ENCODE data around the gene SNRPB. TPM values are rescaled to one million over a fixed set of nuclear protein-coding genes. Genes with fewer than 3 reads are reported as not detected.

Gene SNRPB
- total RNA-seq, 1 donor from 2014 or later: 193 TPM

DNA sequence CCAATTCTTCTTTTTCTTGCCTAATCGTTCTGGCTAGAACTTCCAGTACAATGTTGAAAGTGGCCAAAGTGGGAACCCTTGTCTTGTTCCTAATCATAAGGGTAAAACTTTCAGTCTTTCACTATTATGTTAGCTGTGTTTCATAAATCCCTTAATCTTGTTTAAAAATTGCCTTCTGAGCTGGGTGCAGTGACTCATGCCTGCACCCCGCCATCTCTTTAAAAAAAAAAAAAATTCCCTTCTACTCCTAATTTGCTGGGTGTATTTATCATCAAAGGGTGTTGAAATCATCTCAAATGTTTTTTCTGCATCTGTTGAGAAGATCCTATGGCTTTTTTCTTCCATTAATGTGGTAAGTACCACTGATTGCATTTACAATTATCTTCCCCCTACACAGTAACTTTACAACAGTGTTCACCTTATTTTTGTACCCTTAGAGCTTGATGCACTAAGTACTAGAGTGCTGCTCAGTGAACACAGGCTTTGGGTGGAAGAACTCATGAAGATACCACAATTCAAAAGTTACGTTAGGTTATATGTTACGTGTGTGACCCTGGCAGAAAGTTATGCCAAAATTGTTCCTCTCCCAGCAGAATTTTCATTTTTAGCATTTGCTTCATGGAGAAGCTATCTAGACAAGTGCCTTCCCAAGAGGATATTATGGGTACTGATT, 9.7 kb downstream of the SNRPB start:
- TF ChIP-seq, protein P1, sequence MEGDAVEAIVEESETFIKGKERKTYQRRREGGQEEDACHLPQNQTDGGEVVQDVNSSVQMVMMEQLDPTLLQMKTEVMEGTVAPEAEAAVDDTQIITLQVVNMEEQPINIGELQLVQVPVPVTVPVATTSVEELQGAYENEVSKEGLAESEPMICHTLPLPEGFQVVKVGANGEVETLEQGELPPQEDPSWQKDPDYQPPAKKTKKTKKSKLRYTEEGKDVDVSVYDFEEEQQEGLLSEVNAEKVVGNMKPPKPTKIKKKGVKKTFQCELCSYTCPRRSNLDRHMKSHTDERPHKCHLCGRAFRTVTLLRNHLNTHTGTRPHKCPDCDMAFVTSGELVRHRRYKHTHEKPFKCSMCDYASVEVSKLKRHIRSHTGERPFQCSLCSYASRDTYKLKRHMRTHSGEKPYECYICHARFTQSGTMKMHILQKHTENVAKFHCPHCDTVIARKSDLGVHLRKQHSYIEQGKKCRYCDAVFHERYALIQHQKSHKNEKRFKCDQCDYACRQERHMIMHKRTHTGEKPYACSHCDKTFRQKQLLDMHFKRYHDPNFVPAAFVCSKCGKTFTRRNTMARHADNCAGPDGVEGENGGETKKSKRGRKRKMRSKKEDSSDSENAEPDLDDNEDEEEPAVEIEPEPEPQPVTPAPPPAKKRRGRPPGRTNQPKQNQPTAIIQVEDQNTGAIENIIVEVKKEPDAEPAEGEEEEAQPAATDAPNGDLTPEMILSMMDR (conservative IDR thresholded peaks at IDR 0.05): no peak
- Mint-ChIP-seq H3K27ac (no peak overlapping the region), H3K9me3 (no peaks in the 10 kb centered on the region)

DNA sequence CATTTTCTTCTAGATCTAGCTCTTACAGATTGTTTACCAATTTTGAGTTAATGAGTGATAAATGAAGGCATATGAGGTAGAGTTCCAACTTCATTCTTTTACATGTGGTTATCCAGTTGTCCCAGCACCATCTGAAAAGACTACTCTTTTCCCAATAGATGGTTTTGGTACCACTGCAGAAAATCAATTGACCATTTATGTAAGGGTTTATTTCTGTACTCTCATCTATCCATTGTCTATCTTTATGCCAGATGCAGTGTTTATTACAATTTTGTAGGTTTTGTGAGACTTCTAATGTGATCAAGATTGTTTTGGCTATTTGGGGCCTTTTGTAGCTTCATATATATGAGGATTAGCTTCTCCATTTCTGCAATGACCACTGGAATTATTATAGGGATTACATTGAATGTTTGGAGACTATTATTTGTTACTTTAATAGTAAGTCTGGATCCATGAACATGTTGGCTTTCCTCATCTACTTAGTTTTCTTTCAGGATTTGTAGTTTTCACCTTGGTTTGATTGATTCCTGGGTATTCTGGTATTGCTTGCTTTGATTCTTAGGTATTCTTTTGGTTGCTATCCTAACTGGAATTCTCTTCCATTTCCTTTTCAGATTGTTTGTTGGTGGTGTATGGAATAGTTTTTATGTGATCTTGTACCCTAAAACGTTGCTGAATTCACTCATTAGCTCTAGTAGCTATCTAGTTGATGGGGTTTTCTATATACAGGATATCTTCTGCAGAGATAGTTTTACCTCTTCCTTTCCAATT, 10.4 kb downstream of the SNRPB start:
- Mint-ChIP-seq H3K4me1 (ENCODE audit: unreplicated experiment) (no peaks in the 10 kb centered on the region), H3K36me3 (peaks cover 49% of the 10 kb centered on the region), H3K27ac (no peak overlapping the region), H3K4me3 (no peak overlapping the region), H3K9me3 (no peaks in the 10 kb centered on the region), H3K27me3 (no peaks in the 10 kb centered on the region)
- TF ChIP-seq, protein P1 (conservative IDR thresholded peaks at IDR 0.05): no peak
- DNase-seq (ENCODE audit: extremely low spot score, unreplicated experiment): no peak

More for the DNA sequence above, 9.7 kb downstream of the SNRPB start:
- H3K27me3 Mint-ChIP-seq: no peaks in the 10 kb centered on the region
- H3K4me3 Mint-ChIP-seq: no peak overlapping the region
- H3K36me3 Mint-ChIP-seq: peaks cover 56% of the 10 kb centered on the region
- no peaks in the 10 kb centered on the region for H3K4me1 Mint-ChIP-seq (ENCODE audit: unreplicated experiment)
- DNase-seq (ENCODE audit: extremely low spot score, unreplicated experiment): no peak

DNA sequence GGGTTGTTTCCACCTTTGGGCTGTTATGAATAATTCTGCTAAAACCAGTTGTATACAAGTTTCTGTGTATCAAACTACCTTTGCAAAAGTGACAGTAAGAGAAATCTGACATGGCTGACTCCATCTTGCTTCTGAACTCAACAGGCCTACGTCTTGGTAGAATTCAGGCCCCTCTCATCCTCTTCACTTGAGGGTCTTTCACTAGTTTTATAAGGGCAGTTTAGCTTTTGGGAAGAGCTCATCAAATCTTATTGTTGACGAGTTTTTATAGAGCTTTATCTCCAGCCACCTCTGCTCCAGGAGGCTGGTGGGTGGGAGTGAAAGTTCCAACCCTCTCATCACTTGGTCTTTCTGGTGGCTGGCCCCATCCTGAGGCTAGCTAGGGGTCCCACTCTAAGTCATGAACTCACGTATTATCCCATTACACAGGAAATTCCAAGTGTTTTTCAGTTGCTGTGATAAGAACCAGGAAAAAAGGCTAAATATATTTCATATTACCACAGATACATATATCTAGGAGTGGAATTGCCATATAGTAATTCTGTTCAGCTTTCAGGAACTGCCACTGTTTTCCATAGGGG, 11.6 kb downstream of the SNRPB start:
- no peaks in the 10 kb centered on the region for H3K27me3 Mint-ChIP-seq
- TF ChIP-seq, protein P1 (conservative IDR thresholded peaks at IDR 0.05): no peak

DNA sequence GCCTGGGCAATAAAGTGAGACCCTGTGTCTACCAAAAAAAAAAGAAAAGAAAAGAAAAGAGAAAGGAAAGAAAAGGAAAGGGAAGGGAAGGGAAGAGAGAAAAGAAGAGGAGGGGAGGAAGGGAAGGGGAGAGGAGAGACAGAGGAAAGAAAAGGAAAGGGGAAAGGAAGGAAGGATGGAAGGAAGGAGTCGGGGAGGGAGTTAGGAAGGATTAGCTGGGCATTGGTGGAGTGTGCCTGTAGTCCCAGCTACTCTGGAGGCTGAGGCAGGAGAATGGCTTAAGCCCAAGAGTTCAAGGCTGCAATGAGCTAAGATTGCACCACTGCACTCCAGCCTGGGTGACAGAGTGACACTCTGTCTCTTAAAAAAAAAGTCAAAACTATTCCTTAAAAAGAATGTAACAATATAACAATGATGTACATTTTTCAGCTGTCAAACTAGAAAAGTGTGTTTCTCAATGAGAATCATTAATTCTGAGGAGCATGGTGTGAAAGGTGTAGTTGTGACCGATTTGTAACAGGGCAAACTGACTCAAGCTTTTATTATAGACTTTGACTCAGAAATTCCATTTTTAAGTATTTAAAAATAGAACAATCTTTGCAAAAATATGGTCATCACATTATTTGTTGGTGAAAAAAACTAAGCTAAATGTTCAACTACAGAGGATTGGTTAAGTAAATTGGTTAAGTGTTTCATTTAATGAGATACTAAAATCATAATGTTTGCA, 14.7 kb downstream of the SNRPB start:
- H3K27me3 Mint-ChIP-seq: no peaks in the 10 kb centered on the region
- H3K27ac Mint-ChIP-seq: no peak overlapping the region
- H3K36me3 Mint-ChIP-seq: peaks cover 19% of the 10 kb centered on the region
- DNase-seq (ENCODE audit: extremely low spot score, unreplicated experiment): no peak
- H3K9me3 Mint-ChIP-seq: no peaks in the 10 kb centered on the region
- H3K4me3 Mint-ChIP-seq: no peak overlapping the region
- TF ChIP-seq, protein P1 (conservative IDR thresholded peaks at IDR 0.05): no peak
- H3K4me1 Mint-ChIP-seq (ENCODE audit: unreplicated experiment): no peaks in the 10 kb centered on the region

More for the DNA sequence above, 11.6 kb downstream of the SNRPB start:
- no peak for DNase-seq (ENCODE audit: extremely low spot score, unreplicated experiment)
- Mint-ChIP-seq H3K9me3 (no peaks in the 10 kb centered on the region), H3K4me1 (ENCODE audit: unreplicated experiment) (no peaks in the 10 kb centered on the region), H3K36me3 (peaks cover 43% of the 10 kb centered on the region), H3K4me3 (no peak overlapping the region), H3K27ac (no peak overlapping the region)

DNA sequence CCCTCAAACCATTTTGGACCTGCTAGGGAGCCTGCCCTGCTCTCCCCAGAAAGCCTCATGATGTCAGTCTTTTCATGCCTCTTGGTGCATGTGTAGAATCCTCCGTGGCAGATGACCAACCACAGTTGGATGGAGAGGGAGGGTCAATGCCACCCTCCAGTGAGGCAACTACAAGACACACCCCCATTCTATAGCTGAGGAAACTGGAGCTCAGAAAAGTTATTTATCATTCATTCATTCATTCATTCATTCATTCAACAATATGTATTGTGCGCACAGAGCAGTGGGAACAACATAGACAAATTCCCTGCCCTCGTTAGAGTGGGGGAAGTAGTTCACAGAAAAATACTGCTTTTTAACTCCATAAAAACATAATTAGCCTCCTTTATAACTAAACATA, 16.8 kb downstream of the SNRPB start:
- no peak overlapping the region for H3K27ac Mint-ChIP-seq
- DNase-seq (ENCODE audit: extremely low spot score, unreplicated experiment): no peak
- H3K27me3 Mint-ChIP-seq: no peaks in the 10 kb centered on the region
- H3K4me3 Mint-ChIP-seq: no peak overlapping the region
- H3K9me3 Mint-ChIP-seq: no peaks in the 10 kb centered on the region
- H3K36me3 Mint-ChIP-seq: peaks cover 1% of the 10 kb centered on the region
- TF ChIP-seq, protein P1 (conservative IDR thresholded peaks at IDR 0.05): no peak
- H3K4me1 Mint-ChIP-seq (ENCODE audit: unreplicated experiment): no peaks in the 10 kb centered on the region

Data from type B pancreatic cell (in vitro differentiated cells).